K562 (cell line): ENCODE data around the gene RRP9. TPM values are rescaled to one million over a fixed set of nuclear protein-coding genes. Genes with fewer than 3 reads are reported as not detected.

Experiments used
- ATAC-seq: fragments of 200-7000 bp; cut with Tn5 transposase; 3 replicates; pipeline ENCODE4 v1.9.1; 2020; ENCODE audit warnings: moderate library complexity
- Bru-seq: library from RNA; stranded (reverse); fragments of 400-500 nt; gene quantifications from one replicate; lab custom pipeline; 2021; lab: Mats Ljungman, UMichigan
- BruChase-seq, 2 experiments: library from RNA; stranded (reverse); fragments of 400-500 nt; gene quantifications; one replicate each; lab custom pipeline; 2021; lab: Mats Ljungman, UMichigan
- BruUV-seq: library from RNA; stranded (reverse); fragments of 400-500 nt; replicated peaks from 2 replicates; lab custom pipeline; 2021; lab: Mats Ljungman, UMichigan
- CTCF ChIA-PET: fragments of 300-600 bp; formaldehyde crosslinking; extraction: SDS; loops from one replicate; lab custom pipeline; 2021; ENCODE audit warnings: low intra/inter-chr PET ratio; lab: Yijun Ruan, JAX
- POLR2A ChIA-PET: fragments of 300-600, 350-650 bp; sonication (Branson Sonifier 250); formaldehyde crosslinking; extraction: SDS; loops from one replicate; lab custom pipeline; 2021; ENCODE audit warnings: antibody characterized with exemption, inconsistent platforms; lab: Yijun Ruan, JAX
- DNase-seq, 4 experiments: peaks; one replicate each; pipeline versions ENCODE4 v3.0.0 to v3.0.0-alpha.2; 2011 to 2018; ENCODE audit warnings: low spot score in 3 of 4, mixed read lengths in 3 of 4; ENCODE audit errors: extremely low read depth in 1 of 4
- FAIRE-seq: peaks from 2 replicates; lab custom pipeline; 2011; peaks lifted over from hg19 to GRCh38; lab: Jason Lieb, UNC
- H2AFZ ChIP-seq: 2 replicates; pipeline ENCODE4 v1.6.0; 2011; ENCODE audit warnings: low read depth, low read length, control low read depth, inconsistent platforms
- H3K27ac ChIP-seq: fragments of 200-600 bp; 3 replicates; pipeline ENCODE4 v1.8.0; 2011; ENCODE audit warnings: low read depth, mild to moderate bottlenecking, control low read depth, inconsistent platforms, low read length, moderate library complexity, mixed read lengths; ENCODE audit errors: extremely low read depth
- H3K27me3 ChIP-seq, 2 experiments: fragments of 300-600 bp in 1 of 2; 2 replicates in 1 of 2; 3 replicates in 1 of 2; pipeline versions ENCODE4 v1.6.0 to v1.8.0; 2011; ENCODE audit warnings: inconsistent platforms in 2 of 2, low read length in 2 of 2, mild to moderate bottlenecking in 1 of 2, mixed read lengths in 1 of 2, moderate library complexity in 1 of 2; ENCODE audit not compliant: control insufficient read depth in 2 of 2, insufficient read depth in 2 of 2
- H3K36me3 ChIP-seq: fragments of 300-600 bp; 3 replicates; pipeline ENCODE4 v1.8.0; 2011; ENCODE audit warnings: mild to moderate bottlenecking, low read length, inconsistent platforms; ENCODE audit not compliant: control insufficient read depth, insufficient read depth
- H3K4me1 ChIP-seq, 2 experiments: fragments of 200-600 bp in 1 of 2; replicated peaks in 1 of 2; 2 replicates in 1 of 2; 3 replicates in 1 of 2; pipeline versions ENCODE4 v1.5.1 to v1.8.0; 2011; ENCODE audit warnings: inconsistent platforms in 2 of 2, low read length in 2 of 2, mild to moderate bottlenecking in 1 of 2, mixed read lengths in 1 of 2, moderate library complexity in 1 of 2; ENCODE audit not compliant: control insufficient read depth in 2 of 2, insufficient read depth in 2 of 2
- H3K4me2 ChIP-seq: 2 replicates; pipeline ENCODE4 v1.6.1; 2011; ENCODE audit warnings: low read length, control low read depth, inconsistent platforms, mixed read lengths; ENCODE audit not compliant: insufficient read depth
- H3K4me3 ChIP-seq: fragments of 200-600 bp; sonication (generic), shearing (Covaris generic); 2 replicates; pipeline ENCODE4 v1.5.1; 2016; ENCODE audit warnings: control low read depth, inconsistent platforms
- H3K79me2 ChIP-seq: fragments of 200-600 bp; 3 replicates; pipeline ENCODE4 v1.8.0; 2011; ENCODE audit warnings: low read length, inconsistent platforms; ENCODE audit not compliant: control insufficient read depth, insufficient read depth
- H3K9ac ChIP-seq, 2 experiments: 2 replicates each; pipeline versions ENCODE4 v1.6.0 to v1.6.1; 2011; ENCODE audit warnings: low read depth in 2 of 2, low read length in 2 of 2, control low read depth in 1 of 2, inconsistent platforms in 1 of 2, mild to moderate bottlenecking in 1 of 2, mixed read lengths in 1 of 2; ENCODE audit not compliant: insufficient read depth in 1 of 2
- H3K9me1 ChIP-seq: one replicate; pipeline ENCODE4 v1.6.0; 2011; ENCODE audit warnings: inconsistent platforms, mild to moderate bottlenecking, low read length, moderate library complexity; ENCODE audit not compliant: control insufficient read depth, insufficient read depth
- H3K9me3 ChIP-seq: replicated peaks from 2 replicates; pipeline ENCODE4 v1.5.1; 2011; ENCODE audit warnings: low read depth, low read length, inconsistent platforms; ENCODE audit not compliant: control insufficient read depth, insufficient read depth
- H4K20me1 ChIP-seq: replicated peaks from 2 replicates; pipeline ENCODE4 v1.6.1; 2011; ENCODE audit warnings: low read length, inconsistent platforms, mixed read lengths; ENCODE audit not compliant: control insufficient read depth, insufficient read depth
- ARID2 ChIP-seq: fragments of 450-650 bp; IDR thresholded peaks from 2 replicates; pipeline ENCODE4 v1.6.1; 2017; ENCODE audit warnings: antibody characterized with exemption, mild to moderate bottlenecking
- CGGBP1 ChIP-seq: fragments of 250-450 bp; sonication (Bioruptor Pico); IDR thresholded peaks from 2 replicates; pipeline ENCODE4 v1.9.0; 2021; ENCODE audit warnings: mild to moderate bottlenecking
- CREB1 ChIP-seq, 2 experiments: sonication (generic) in 1 of 2; formaldehyde crosslinking in 1 of 2; IDR thresholded peaks; 2 replicates each; pipeline versions ENCODE4 v1.6.1 to v1.8.0; 2012 to 2022; ENCODE audit warnings: inconsistent platforms in 1 of 2, mild to moderate bottlenecking in 1 of 2, missing genetic modification reagents in 1 of 2, moderate library complexity in 1 of 2
- EHMT2 ChIP-seq: fragments of 450-650 bp; IDR thresholded peaks from 2 replicates; pipeline ENCODE4 v1.6.1; 2018; ENCODE audit warnings: antibody characterized with exemption
- KLF6 ChIP-seq: fragments of 250-450 bp; sonication (Bioruptor Pico); IDR thresholded peaks from 2 replicates; pipeline ENCODE4 v1.4.0; 2020; ENCODE audit warnings: mild to moderate bottlenecking, moderate library complexity, borderline replicate concordance
- SRSF9 ChIP-seq: fragments of 200-400 bp; formaldehyde crosslinking; IDR thresholded peaks from 2 replicates; pipeline ENCODE4 v1.6.1; 2017; ENCODE audit warnings: low read depth, low read length, borderline replicate concordance
- USF2 ChIP-seq: sonication (generic); formaldehyde crosslinking; IDR thresholded peaks from 2 replicates; pipeline ENCODE4 v1.5.0; 2020; ENCODE audit warnings: missing genetic modification reagents
- ZNF175 ChIP-seq: fragments of 200-800 bp; sonication (Bioruptor generic); IDR thresholded peaks from 2 replicates; pipeline ENCODE4 v1.6.1; 2016; ENCODE audit warnings: low read depth, mild to moderate bottlenecking, missing genetic modification characterization, missing compliant biosample characterization
- ZNF449 ChIP-seq: fragments of 250-450 bp; sonication (Bioruptor Pico); IDR thresholded peaks from 2 replicates; pipeline ENCODE4 v1.8.0; 2022; ENCODE audit warnings: moderate library complexity, mild to moderate bottlenecking, inconsistent platforms
- ZSCAN32 ChIP-seq: fragments of 450-650 bp; formaldehyde crosslinking; IDR thresholded peaks from 2 replicates; pipeline ENCODE4 v1.4.0; 2020; ENCODE audit warnings: mild to moderate bottlenecking, moderate library complexity
- WGBS: fragments of 100-300 bp; shearing (Covaris generic); methylation state at CpG from one replicate; pipeline ENCODE4 v1.1.6; 2016; ENCODE audit warnings: low coverage, mixed read lengths; ENCODE audit not compliant: insufficient coverage; ENCODE audit errors: missing lambda C conversion rate; 5-methylcytosine and 5-hydroxymethylcytosine counted together
- in situ Hi-C: fragments of 300-500 bp; cut with MboI; formaldehyde crosslinking; loops from 4 replicates; pipeline ENCODE4 v1.15.0; 2018; ENCODE audit warnings: inconsistent platforms, mixed read lengths
- intact Hi-C: fragments of 100-400 bp; cut with micrococcal nuclease; formaldehyde crosslinking; loops from 2 replicates; pipeline ENCODE4 v1.14.2; 2022
- long read RNA-seq, 3 experiments: library from polyadenylated mRNA in 2 of 3; library from RNA in 1 of 3; unstranded in 2 of 3; stranded (forward) in 1 of 3; transcript quantifications; one replicate each; pipeline ENCODE4 v2.0.0, GENCODE V29; 2019 to 2022
- polyA minus RNA-seq, 3 experiments: library from RNA; depleted of rRNA, polyadenylated mRNA; stranded (reverse); fragments of >200 nt; gene quantifications; 2 replicates each; pipeline ENCODE4 v1.2.3, GENCODE V29; 2011
- polyA plus RNA-seq, 8 experiments: library from polyadenylated mRNA; depleted of rRNA in 4 of 8; stranded (reverse) in 5 of 8; unstranded in 3 of 8; fragments of >200 nt; fragmentation: Nextera tagmentation in 2 of 8; fragmentation: Illumina TruSeq in 1 of 8; extraction: Ambion mirVana in 2 of 8; extraction: Trizol in 1 of 8; gene quantifications; 2 replicates each; pipeline versions ENCODE4 v1.2.1 to v1.2.3, GENCODE V29; 2011 to 2014; ENCODE audit warnings: inconsistent platforms in 1 of 8, missing spikeins in 1 of 8
- total RNA-seq, 7 experiments: library from RNA; depleted of rRNA in 6 of 7; stranded (reverse); fragments of >200 nt in 6 of 7; fragmentation: Illumina TruSeq in 2 of 7; extraction: Trizol in 2 of 7; gene quantifications; 2 replicates each; pipeline versions ENCODE4 v1.2.1 to v1.2.3, GENCODE V29; 2011 to 2021; ENCODE audit warnings: low replicate concordance in 1 of 7

Gene RRP9
- total RNA-seq (2011; cell fraction: chromatin; rRNA removed; ENCODE audit: low replicate concordance) = 6.5 and 24.7 TPM in 2 replicates
- 19.2 and 29.0 TPM in 2 replicates for total RNA-seq (2011; cell fraction: nucleolus; rRNA removed)
- total RNA-seq (2011; cell fraction: nucleoplasm; rRNA removed) = 10.9 and 13.5 TPM in 2 replicates
- total RNA-seq (2014; rRNA removed) (62.6 and 68.5 TPM in 2 replicates), total RNA-seq (2014; rRNA removed; fragmentation: Illumina TruSeq; extraction: Trizol) (15.7 and 29.1 TPM in 2 replicates), total RNA-seq (2015; rRNA removed; fragmentation: Illumina TruSeq; extraction: Trizol) (48.9 and 52.4 TPM in 2 replicates), total RNA-seq (2021) (64.1 and 67.0 TPM in 2 replicates), polyA plus RNA-seq (2011; rRNA removed) (20.3 and 23.1 TPM in 2 replicates), polyA plus RNA-seq (2014; fragmentation: Illumina TruSeq; extraction: Trizol) (45.9 and 55.5 TPM in 2 replicates), polyA plus RNA-seq (2014; fragmentation: Nextera tagmentation; extraction: Ambion mirVana) (10 to 100 TPM in 1 of 2 experiments, 1 to 10 TPM in 1; 5.2 to 12.9 TPM), polyA plus RNA-seq (2014; rRNA removed) (62.1 and 64.4 TPM in 2 replicates), polyA minus RNA-seq (2011; rRNA and poly(A)+ RNA removed) (9.2 and 19.8 TPM in 2 replicates), Bru-seq, nascent RNA (percentile 80 among the genes with signal in this experiment), BruChase-seq, experiment 1, labeled RNA remaining after a 2-hour chase (percentile 62 among the genes with signal in this experiment), BruChase-seq, experiment 2, labeled RNA remaining after a 6-hour chase (percentile 68 among the genes with signal in this experiment)
- 32.4 and 70.8 TPM in 2 replicates for polyA plus RNA-seq (2011; cell fraction: cytosol; rRNA removed)
- 30.2 and 46.3 TPM in 2 replicates for polyA plus RNA-seq (2011; cell fraction: nucleus; rRNA removed)
- 30.1 and 55.6 TPM in 2 replicates for polyA plus RNA-seq (2012)
- 16.3 and 26.0 TPM in 2 replicates for polyA minus RNA-seq (2011; cell fraction: cytosol; rRNA and poly(A)+ RNA removed)
- 3.8 and 4.8 TPM in 2 replicates for polyA minus RNA-seq (2011; cell fraction: nucleus; rRNA and poly(A)+ RNA removed)
- long read RNA-seq, experiment 1, transcript RRP9-201 (15 exons, 1,578 nt) = major isoform, 176 of 272 reads
- long read RNA-seq, experiment 1, partial matches to known transcripts = 67 of 272 reads
- long read RNA-seq, experiment 1, other reads (novel, unspliced or antisense) = 29 of 272 reads
- long read RNA-seq, experiment 2, transcript RRP9-201 (15 exons, 1,578 nt) = major isoform, 65 of 114 reads
- long read RNA-seq, experiment 2, partial matches to known transcripts = 32 of 114 reads
- long read RNA-seq, experiment 2, other reads (novel, unspliced or antisense) = 17 of 114 reads
- long read RNA-seq, experiment 3, transcript RRP9-201 (15 exons, 1,578 nt) = major isoform, 68 of 79 reads
- long read RNA-seq, experiment 3, partial matches to known transcripts = 3 of 79 reads
- long read RNA-seq, experiment 3, other reads (novel, unspliced or antisense) = 8 of 79 reads

- BruUV-seq = TSS peak; percentile 92
- H4K20me1 ChIP-seq = no peaks in the 10 kb centered on the region
- in situ Hi-C loops = no loop called here
- ChIA-PET CTCF (interaction anchor here (1.0 kb wide), 1 partner anchor 202 kb away, joined by 4 read pairs; no protein-coding TSS in a partner anchor), POLR2A (interaction anchor here (0.5 to 1.3 kb wide), 9 partner anchors 12 to 1280 kb away, joined by 3 to 6 read pairs (median 4); partner anchors contain the start of gene ACY1)
- peaks cover 19 to 33% of the 10 kb centered on the region in 2 experiments; a peak in 4 of 5 replicates for H3K4me1 ChIP-seq
- no peaks in the 10 kb centered on the region for H3K9me3 ChIP-seq
- peak within 1 kb of the TSS; percentile 86 to 92 for H3K9ac ChIP-seq
- ATAC-seq = peak; percentile 96
- H3K9me1 ChIP-seq = peaks cover 5% of the 10 kb centered on the region
- peak within 1 kb of the TSS; percentile 87 for H3K4me2 ChIP-seq
- FAIRE-seq = peak; percentile 99
- peaks cover 35% of the 10 kb centered on the region; the same call in 2 of the 3 replicates for H3K36me3 ChIP-seq
- H3K4me3 ChIP-seq = peak within 1 kb of the TSS; percentile 90
- peaks cover 35% of the 10 kb centered on the region for H3K79me2 ChIP-seq
- peak; percentile 93 to 99 (median 96) for DNase-seq
- H3K27ac ChIP-seq = peak within 1 kb of the TSS; percentile 88
- H3K27me3 ChIP-seq = no peaks in the 10 kb centered on the region
- under 1% methylated on average over 41 of the region's 67 CpGs for WGBS
- peak within 1 kb of the TSS; percentile 87 for H2AFZ ChIP-seq
- intact Hi-C loops = loop anchor here (1.0 to 5.0 kb wide), 5 partner anchors 32 to 200 kb away; partner anchors contain the start of genes ABHD14B, DUSP7 and RPL29
- TF ChIP-seq EHMT2 = no peak
- TF ChIP-seq KLF6 = no peak
- no peak for TF ChIP-seq SRSF9
- TF ChIP-seq ZSCAN32 = no peak
- peak; percentile 51 for TF ChIP-seq USF2 (CRISPR knock-in tag)
- no peak for TF ChIP-seq ZNF449 (CRISPR knock-in tag)
- TF ChIP-seq CGGBP1 (CRISPR knock-in tag) = no peak
- TF ChIP-seq CREB1 (IDR thresholded peaks at IDR 0.05) = no peak; the same call in 1 of the 2 replicates
- peak; percentile 75 for TF ChIP-seq CREB1 (CRISPR knock-in tag; IDR thresholded peaks at IDR 0.05)
- TF ChIP-seq ARID2 = no peak
- TF ChIP-seq ZNF175 (CRISPR knock-in tag) = no peak
Observed at GRCh38 chr3:51941798-51942602, at the start of gene RRP9, which contains the start of gene PARP3. Gene RRP9, minus strand, starts transcription at chr3:51941904. Its CDS starts 37 bp downstream, at chr3:51941867. Gene PARP3, plus strand, starts transcription at chr3:51942363. Its CDS starts 993 bp downstream, at chr3:51943356.
